Osteoblast (primary cell): ENCODE results near the gene CST5. TPM values are rescaled to one million over a fixed set of nuclear protein-coding genes. Genes with fewer than 3 reads are reported as not detected.

Experiments used
- DNase-seq: peaks from one replicate; pipeline ENCODE4 v3.0.0; 2011; ENCODE audit warnings: low spot score, mixed read lengths; ENCODE audit not compliant: insufficient read length; ENCODE audit errors: missing footprints
- H2AFZ ChIP-seq: 2 replicates; pipeline ENCODE4 v1.6.0; 2011; ENCODE audit warnings: mild to moderate bottlenecking, low read length
- H3K27ac ChIP-seq: 2 replicates; pipeline ENCODE4 v1.5.1; 2011; ENCODE audit warnings: mild to moderate bottlenecking, low read depth, low read length, moderate library complexity
- H3K27me3 ChIP-seq: 2 replicates; pipeline ENCODE4 v1.6.0; 2012; ENCODE audit warnings: mild to moderate bottlenecking, control low read depth, inconsistent platforms, low read length, moderate library complexity; ENCODE audit not compliant: insufficient read depth
- H3K36me3 ChIP-seq: 2 replicates; pipeline ENCODE4 v1.5.1; 2011; ENCODE audit warnings: mild to moderate bottlenecking, low read length, control low read depth, moderate library complexity; ENCODE audit not compliant: insufficient read depth
- H3K4me1 ChIP-seq: 2 replicates; pipeline ENCODE4 v1.5.1; 2011; ENCODE audit warnings: mild to moderate bottlenecking, low read length, control low read depth, moderate library complexity; ENCODE audit not compliant: insufficient read depth
- H3K4me2 ChIP-seq: 2 replicates; pipeline ENCODE4 v1.6.0; 2011; ENCODE audit warnings: mild to moderate bottlenecking, low read length; ENCODE audit not compliant: insufficient read depth
- H3K4me3 ChIP-seq: fragments of 200-600 bp; sonication (generic); 3 replicates; pipeline ENCODE4 v1.5.1; 2012; ENCODE audit warnings: mild to moderate bottlenecking, low read length, inconsistent platforms; ENCODE audit not compliant: insufficient read depth
- H3K79me2 ChIP-seq: 2 replicates; pipeline ENCODE4 v1.6.0; 2012; ENCODE audit warnings: mild to moderate bottlenecking, low read length, control low read depth, inconsistent platforms; ENCODE audit not compliant: insufficient read depth
- H3K9me3 ChIP-seq: 2 replicates; pipeline ENCODE4 v1.5.1; 2011; ENCODE audit warnings: low read depth, low read length, control low read depth
- H4K20me1 ChIP-seq: 2 replicates; pipeline ENCODE4 v1.6.0; 2012; ENCODE audit warnings: mild to moderate bottlenecking, low read length, control low read depth; ENCODE audit not compliant: insufficient read depth
- CTCF ChIP-seq: IDR thresholded peaks from 2 replicates; pipeline ENCODE4 v1.5.1; 2011; ENCODE audit warnings: mild to moderate bottlenecking, low read depth, low read length, moderate library complexity; ENCODE audit errors: extremely low read depth
- total RNA-seq: library from RNA; depleted of rRNA; stranded (reverse); fragments of >200 nt; gene quantifications from 2 replicates; pipeline ENCODE4 v1.2.3, GENCODE V29; 2012

Gene CST5
- total RNA-seq, 1 donor = not detected

DNA sequence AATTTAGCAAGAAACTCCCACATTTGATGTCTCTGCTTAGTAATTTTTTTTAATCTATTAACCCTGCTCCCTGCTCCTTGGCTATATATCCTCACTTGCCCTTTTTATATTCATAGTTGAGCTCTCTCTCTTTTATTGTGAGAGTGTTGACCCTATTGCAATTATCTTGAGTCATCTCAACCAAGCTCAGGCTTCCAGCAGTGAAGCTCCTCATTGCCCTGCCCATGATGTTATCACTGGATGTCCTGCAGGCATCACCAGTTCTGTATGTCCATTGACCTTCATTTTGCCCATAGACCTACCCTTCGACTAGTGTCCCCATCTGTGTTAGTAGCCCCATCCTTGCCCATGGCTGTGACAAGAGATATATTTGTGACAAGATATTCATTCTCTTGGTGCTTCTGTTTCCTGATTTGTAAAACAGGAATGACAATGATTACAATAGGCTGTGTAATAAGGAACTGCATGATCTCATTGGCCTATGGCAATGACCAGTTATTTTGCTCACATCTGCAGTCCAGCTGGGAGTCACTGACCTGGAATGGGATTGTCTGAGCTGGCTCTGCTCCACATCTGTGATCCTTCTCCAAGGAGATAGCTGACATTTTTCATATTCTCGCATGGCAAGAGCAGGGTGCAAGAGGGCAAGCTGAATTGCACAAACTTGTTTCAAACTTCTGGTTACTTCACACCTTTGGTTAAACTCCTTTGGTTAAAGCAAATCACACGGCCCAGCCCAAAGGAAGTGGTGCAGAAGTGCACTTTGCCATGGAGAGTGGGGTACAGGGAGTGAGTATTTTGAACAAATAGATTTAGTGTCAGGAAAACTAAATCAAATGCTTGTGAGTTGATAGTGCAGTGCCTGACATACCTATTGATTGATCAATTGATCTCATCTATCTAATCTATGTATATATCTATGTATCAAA is 47.7 kb upstream of the CST5 start:
- Histone ChIP-seq H3K4me1 (no peaks in the 10 kb centered on the region), H3K4me2 (no peak overlapping the region), H3K79me2 (no peaks in the 10 kb centered on the region), H3K36me3 (no peaks in the 10 kb centered on the region), H3K27me3 (peaks cover 4% of the 10 kb centered on the region), H3K4me3 (no peak overlapping the region), H3K27ac (no peak overlapping the region), H2AFZ (no peak overlapping the region), H4K20me1 (no peaks in the 10 kb centered on the region), H3K9me3 (no peaks in the 10 kb centered on the region)
- DNase-seq = no peak
- TF ChIP-seq CTCF = no peak

DNA sequence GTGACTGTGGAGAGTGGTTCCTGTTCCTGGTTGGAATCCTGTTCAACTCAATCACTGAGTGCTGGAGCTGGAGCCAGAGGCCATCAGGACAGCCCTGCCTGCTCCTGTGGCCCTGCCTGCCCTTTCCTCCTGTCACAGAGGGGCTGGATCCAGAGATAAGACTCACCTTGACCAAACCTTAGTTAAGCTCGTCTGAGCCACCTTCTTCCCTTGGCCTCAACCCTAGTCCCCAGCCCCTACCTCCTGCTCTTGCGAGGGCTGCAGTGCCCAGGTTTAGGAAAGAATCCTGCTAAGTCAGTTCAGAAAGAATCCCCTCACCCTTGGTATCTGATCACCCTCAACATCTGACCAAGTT is 47.0 kb upstream of the CST5 start:
- no peak for DNase-seq
- H3K79me2 ChIP-seq = no peaks in the 10 kb centered on the region
- no peaks in the 10 kb centered on the region for H3K9me3 ChIP-seq
- H3K36me3 ChIP-seq = no peaks in the 10 kb centered on the region
- no peak for TF ChIP-seq CTCF
- no peaks in the 10 kb centered on the region for H4K20me1 ChIP-seq
- H3K4me3 ChIP-seq = no peak overlapping the region
- H3K4me2 ChIP-seq = no peak overlapping the region
- H3K27ac ChIP-seq = no peak overlapping the region
- no peaks in the 10 kb centered on the region for H3K4me1 ChIP-seq
- H3K27me3 ChIP-seq = peaks cover 4% of the 10 kb centered on the region
- no peak overlapping the region for H2AFZ ChIP-seq

DNA sequence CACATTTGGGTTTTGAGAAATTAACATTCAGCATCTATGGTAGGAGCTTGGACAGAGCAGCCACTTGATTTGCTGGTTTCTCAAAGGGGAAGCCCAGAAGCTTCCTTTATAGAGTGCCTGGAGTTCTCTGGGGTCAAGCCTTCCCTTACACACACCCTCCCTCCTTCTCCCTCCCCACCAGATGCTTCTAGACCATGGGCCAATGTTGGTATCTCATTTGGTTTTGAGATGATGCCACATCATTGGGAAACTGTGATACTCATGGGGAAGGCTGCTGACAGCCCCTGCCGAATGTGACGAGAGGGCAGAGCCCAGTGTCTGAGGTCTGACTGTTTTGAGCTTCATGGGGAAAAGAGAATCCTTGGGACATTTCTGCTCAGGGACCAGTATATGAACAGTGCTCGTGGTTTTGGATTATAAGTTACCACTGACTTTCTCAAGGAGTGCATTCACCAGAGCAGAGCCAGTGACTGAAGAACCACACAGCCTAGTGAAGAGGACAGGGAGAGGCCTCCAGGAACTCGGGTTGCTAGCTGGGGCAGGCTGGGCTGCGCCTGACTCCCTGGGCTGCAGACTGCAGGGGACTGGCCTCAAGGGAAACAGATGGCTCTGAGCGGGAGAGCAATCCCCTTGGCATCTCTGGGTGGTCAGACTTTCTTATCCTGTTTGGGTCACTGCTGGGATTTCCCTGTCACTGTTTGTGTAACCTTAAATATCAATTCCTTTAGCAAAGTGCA is 46.4 kb upstream of the CST5 start:
- TF ChIP-seq CTCF = no peak
- Histone ChIP-seq H3K36me3 (no peaks in the 10 kb centered on the region), H3K9me3 (no peaks in the 10 kb centered on the region), H3K4me3 (no peak overlapping the region), H3K27ac (no peak overlapping the region), H3K27me3 (peaks cover 4% of the 10 kb centered on the region), H3K4me1 (no peaks in the 10 kb centered on the region), H4K20me1 (no peaks in the 10 kb centered on the region), H3K79me2 (no peaks in the 10 kb centered on the region), H2AFZ (no peak overlapping the region), H3K4me2 (no peak overlapping the region)
- DNase-seq = no peak

DNA sequence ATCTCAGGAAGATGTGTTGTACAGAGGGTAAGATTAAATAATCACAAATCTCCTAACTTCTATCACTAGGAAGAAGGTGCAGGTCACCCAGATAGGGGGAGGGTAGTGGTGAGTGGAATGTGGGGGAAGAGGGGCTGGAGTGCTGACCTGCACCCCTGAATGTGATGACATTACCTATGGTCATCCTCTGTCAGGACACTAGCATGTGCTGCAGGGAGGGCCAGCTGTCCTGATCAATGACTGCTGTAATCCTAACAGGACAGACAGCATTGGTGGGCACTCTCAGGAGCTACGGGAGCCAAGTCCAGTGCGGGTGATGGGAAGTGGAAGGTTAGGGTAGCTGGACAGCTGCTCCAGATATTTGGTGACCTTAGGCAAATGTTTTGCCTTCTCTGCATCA is 45.2 kb upstream of the CST5 start:
- DNase-seq = no peak
- Histone ChIP-seq H3K4me3 (no peak overlapping the region), H3K36me3 (no peaks in the 10 kb centered on the region), H3K4me2 (no peak overlapping the region), H3K9me3 (no peaks in the 10 kb centered on the region), H3K4me1 (peaks cover 8% of the 10 kb centered on the region), H3K27me3 (peaks cover 4% of the 10 kb centered on the region), H2AFZ (no peak overlapping the region), H3K79me2 (no peaks in the 10 kb centered on the region), H4K20me1 (no peaks in the 10 kb centered on the region), H3K27ac (no peak overlapping the region)
- no peak for TF ChIP-seq CTCF
